Mesenchymal stem cell (in vitro differentiated cells and primary cell): ENCODE results near the gene ITPKC.
"Not testable (repeated sequence)": the region's sequence is repeated elsewhere in the genome, so short reads cannot be mapped to it uniquely, and the experiment has no call there.

Experiments
- DNase-seq: peaks from one replicate; pipeline ENCODE4 v3.0.0-alpha.2; 2013
- H2AFZ ChIP-seq: one replicate; pipeline ENCODE4 v1.6.1; 2013; ENCODE audit warnings: low read depth, mild to moderate bottlenecking, control low read depth, inconsistent platforms, low read length, moderate library complexity
- H2AK5ac ChIP-seq: 2 replicates; pipeline ENCODE4 v1.6.1; 2013; ENCODE audit warnings: low read length, moderate library complexity, mild to moderate bottlenecking, inconsistent platforms; ENCODE audit not compliant: severe bottlenecking
- H2BK120ac ChIP-seq: one replicate; pipeline ENCODE4 v1.6.1; 2013; ENCODE audit warnings: low read depth, mild to moderate bottlenecking, inconsistent platforms, low read length, moderate library complexity
- H2BK12ac ChIP-seq, 2 experiments: one replicate each; pipeline ENCODE4 v1.6.1; 2013; ENCODE audit warnings: inconsistent platforms in 2 of 2, low read length in 2 of 2, mild to moderate bottlenecking in 2 of 2, moderate library complexity in 2 of 2, control low read depth in 1 of 2
- H2BK15ac ChIP-seq: one replicate; pipeline ENCODE4 v1.6.1; 2013; ENCODE audit warnings: mild to moderate bottlenecking, low read depth, inconsistent platforms; ENCODE audit not compliant: poor library complexity, severe bottlenecking
- H2BK5ac ChIP-seq: 2 replicates; pipeline ENCODE4 v1.6.1; 2013; ENCODE audit warnings: low read depth, mild to moderate bottlenecking, low read length, control low read depth, inconsistent platforms; ENCODE audit not compliant: poor library complexity, severe bottlenecking
- H3K14ac ChIP-seq, 2 experiments: one replicate each; pipeline ENCODE4 v1.6.1; 2013; ENCODE audit warnings: inconsistent platforms in 2 of 2, low read length in 2 of 2, control low read depth in 1 of 2, mild to moderate bottlenecking in 1 of 2, moderate library complexity in 1 of 2
- H3K18ac ChIP-seq, 2 experiments: one replicate each; pipeline ENCODE4 v1.6.1; 2013; ENCODE audit warnings: inconsistent platforms in 2 of 2, low read length in 2 of 2, control low read depth in 1 of 2, low read depth in 1 of 2, mild to moderate bottlenecking in 1 of 2
- H3K23ac ChIP-seq, 2 experiments: one replicate each; pipeline ENCODE4 v1.6.1; 2013; ENCODE audit warnings: inconsistent platforms in 2 of 2, low read length in 2 of 2, mild to moderate bottlenecking in 2 of 2, moderate library complexity in 2 of 2, control low read depth in 1 of 2
- H3K27ac ChIP-seq: 2 replicates; pipeline ENCODE4 v1.5.1; 2013; ENCODE audit warnings: mild to moderate bottlenecking, moderate library complexity, low read length, control low read depth, inconsistent platforms; ENCODE audit not compliant: poor library complexity, severe bottlenecking
- H3K27me3 ChIP-seq, 2 experiments: 2 replicates each; pipeline versions ENCODE4 v1.6.1 to v1.7.0; 2013; ENCODE audit warnings: low read length in 2 of 2, mild to moderate bottlenecking in 2 of 2, moderate library complexity in 2 of 2, control low read depth in 1 of 2, inconsistent platforms in 1 of 2; ENCODE audit not compliant: control insufficient read depth in 1 of 2, insufficient read depth in 1 of 2
- H3K36me3 ChIP-seq, 2 experiments: 2 replicates each; pipeline versions ENCODE4 v1.6.1 to v1.7.0; 2013; ENCODE audit warnings: low read length in 2 of 2, control low read depth in 1 of 2, inconsistent platforms in 1 of 2, low read depth in 1 of 2, mild to moderate bottlenecking in 1 of 2; ENCODE audit not compliant: insufficient read depth in 2 of 2, control insufficient read depth in 1 of 2
- H3K4ac ChIP-seq, 2 experiments: one replicate each; pipeline ENCODE4 v1.6.1; 2013; ENCODE audit warnings: inconsistent platforms in 2 of 2, low read length in 2 of 2, mild to moderate bottlenecking in 2 of 2, moderate library complexity in 2 of 2, control low read depth in 1 of 2, low read depth in 1 of 2
- H3K4me1 ChIP-seq: 2 replicates; pipeline ENCODE4 v1.6.1; 2013; ENCODE audit warnings: low read depth, low read length, control low read depth; ENCODE audit not compliant: control insufficient read depth, insufficient read depth
- H3K4me2 ChIP-seq: 2 replicates; pipeline ENCODE4 v1.6.1; 2013; ENCODE audit warnings: low read length, mild to moderate bottlenecking, inconsistent platforms; ENCODE audit not compliant: poor library complexity, severe bottlenecking
- H3K4me3 ChIP-seq, 2 experiments: 2 replicates each; pipeline versions ENCODE4 v1.5.1 to v1.7.0; 2013; ENCODE audit warnings: low read length in 2 of 2, mild to moderate bottlenecking in 2 of 2, control low read depth in 1 of 2, low read depth in 1 of 2; ENCODE audit not compliant: insufficient read depth in 1 of 2
- H3K79me1 ChIP-seq: replicated peaks from 2 replicates; pipeline ENCODE4 v1.6.1; 2013; ENCODE audit warnings: mild to moderate bottlenecking, control low read depth, low read length, inconsistent platforms; ENCODE audit not compliant: poor library complexity, severe bottlenecking
- H3K9ac ChIP-seq: 2 replicates; pipeline ENCODE4 v1.7.0; 2013; ENCODE audit warnings: mild to moderate bottlenecking, low read length, moderate library complexity
- H3K9me3 ChIP-seq: 2 replicates; pipeline ENCODE4 v1.7.0; 2013; ENCODE audit warnings: mild to moderate bottlenecking, low read length; ENCODE audit not compliant: control insufficient read depth
- H4K8ac ChIP-seq: one replicate; pipeline ENCODE4 v1.6.1; 2013; ENCODE audit warnings: inconsistent platforms, mild to moderate bottlenecking, low read length, moderate library complexity
- H4K91ac ChIP-seq: one replicate; pipeline ENCODE4 v1.6.1; 2013; ENCODE audit warnings: mild to moderate bottlenecking, low read length, inconsistent platforms
- WGBS: methylation state at CpG from one replicate; pipeline ENCODE4 v1.1.7; 2013; ENCODE audit warnings: mixed read lengths; 5-methylcytosine and 5-hydroxymethylcytosine counted together

Gene ITPKC

GRCh38 chr19:40781140-40781539, 64.2 kb downstream of the ITPKC start:
- 99% methylated on average over 5 of the region's 7 CpGs for WGBS
- no peak overlapping the region for H3K14ac ChIP-seq
- H3K4me2 ChIP-seq: no peak overlapping the region
- H3K9me3 ChIP-seq: no peaks in the 10 kb centered on the region
- no peak overlapping the region for H2AK5ac ChIP-seq
- H2BK12ac ChIP-seq: no peak overlapping the region
- H4K91ac ChIP-seq: no peak overlapping the region
- no peak overlapping the region for H4K8ac ChIP-seq
- no peak overlapping the region for H2BK120ac ChIP-seq
- H3K36me3 ChIP-seq: peaks cover 12 to 15% of the 10 kb centered on the region in 2 experiments
- no peak overlapping the region for H3K27ac ChIP-seq
- H3K23ac ChIP-seq: no peak overlapping the region
- no peaks in the 10 kb centered on the region for H3K27me3 ChIP-seq
- H3K4me1 ChIP-seq: peaks cover 5% of the 10 kb centered on the region
- no peak overlapping the region for H3K18ac ChIP-seq
- H3K79me1 ChIP-seq: peaks cover 15% of the 10 kb centered on the region
- no peak overlapping the region for H2BK5ac ChIP-seq
- no peak overlapping the region for H3K4ac ChIP-seq
- no peak overlapping the region for H2AFZ ChIP-seq
- H3K4me3 ChIP-seq: no peak overlapping the region
- H3K9ac ChIP-seq: no peak overlapping the region
- no peak for DNase-seq
- H2BK15ac ChIP-seq: no peak overlapping the region

GRCh38 chr19:40783711-40784110, 66.8 kb downstream of the ITPKC start:
- Histone ChIP-seq H3K27me3 (no peaks in the 10 kb centered on the region), H3K23ac (no peak overlapping the region), H2BK12ac (no peak overlapping the region), H3K14ac (no peak overlapping the region), H3K36me3 (peaks cover 15 to 27% of the 10 kb centered on the region in 2 experiments), H2BK15ac (no peak overlapping the region), H3K4ac (no peak overlapping the region), H3K27ac (no peak overlapping the region), H3K4me1 (peaks cover 1% of the 10 kb centered on the region), H2BK120ac (no peak overlapping the region), H3K4me2 (no peak overlapping the region), H4K91ac (no peak overlapping the region), H2BK5ac (no peak overlapping the region), H3K4me3 (no peak overlapping the region), H2AFZ (no peak overlapping the region), H3K18ac (no peak overlapping the region), H3K79me1 (peaks cover 15% of the 10 kb centered on the region), H4K8ac (no peak overlapping the region), H3K9ac (no peak overlapping the region), H3K9me3 (no peaks in the 10 kb centered on the region), H2AK5ac (no peak overlapping the region)
- 95% methylated on average over 7 of the region's 14 CpGs for WGBS
- no peak for DNase-seq

- not testable (repeated sequence) for H3K4me1 ChIP-seq, H3K27me3 ChIP-seq, H2BK12ac ChIP-seq, H3K4me3 ChIP-seq, H3K9ac ChIP-seq, H3K14ac ChIP-seq, H2AFZ ChIP-seq, H3K18ac ChIP-seq, H2BK120ac ChIP-seq, H4K91ac ChIP-seq, DNase-seq, H2BK5ac ChIP-seq, H2AK5ac ChIP-seq, H3K9me3 ChIP-seq, H3K4ac ChIP-seq, H3K4me2 ChIP-seq, H3K23ac ChIP-seq, H3K27ac ChIP-seq, H2BK15ac ChIP-seq, H4K8ac ChIP-seq
- Histone ChIP-seq H3K79me1 (peaks cover 15% of the 10 kb centered on the region), H3K36me3 (peaks cover 15 to 27% of the 10 kb centered on the region in 2 experiments)
- 92% methylated on average over 2 of the region's 2 CpGs for WGBS
These were observed 67.2 kb downstream of the ITPKC start for GRCh38 chr19:40784146-40784545.

- H4K8ac ChIP-seq: no peak overlapping the region
- no peak overlapping the region for H3K23ac ChIP-seq
- 86% methylated on average over 1 of the region's 1 CpG for whole genome bisulfite sequencing
- peaks cover 18 to 33% of the 10 kb centered on the region in 2 experiments for H3K36me3 ChIP-seq
- H2BK12ac ChIP-seq: no peak overlapping the region
- no peak overlapping the region for H2AFZ ChIP-seq
- no peak overlapping the region for H2BK5ac ChIP-seq
- H3K18ac ChIP-seq: no peak overlapping the region
- no peaks in the 10 kb centered on the region for H3K27me3 ChIP-seq
- no peak overlapping the region for H4K91ac ChIP-seq
- no peak overlapping the region for H3K4ac ChIP-seq
- no peak overlapping the region for H2BK120ac ChIP-seq
- no peak overlapping the region for H3K4me3 ChIP-seq
- no peak overlapping the region for H2BK15ac ChIP-seq
- peaks cover 8% of the 10 kb centered on the region for H3K79me1 ChIP-seq
- no peak overlapping the region for H3K14ac ChIP-seq
- H3K4me2 ChIP-seq: no peak overlapping the region
- no peaks in the 10 kb centered on the region for H3K9me3 ChIP-seq
- DNase-seq: no peak
- no peak overlapping the region for H3K27ac ChIP-seq
- H3K9ac ChIP-seq: no peak overlapping the region
- H3K4me1 ChIP-seq: no peaks in the 10 kb centered on the region
- no peak overlapping the region for H2AK5ac ChIP-seq
These were observed 68.6 kb downstream of the ITPKC start for GRCh38 chr19:40785526-40785925.
